Brain microvascular endothelial cell (primary cell): ENCODE results near the gene LHFPL6.

ENCODE experiments used
- DNase-seq: peaks from one replicate; pipeline ENCODE4 v3.0.0-alpha.2; 2020
- H3K27ac ChIP-seq: fragments of 250-450 bp; sonication (Bioruptor Pico); 2 replicates; pipeline ENCODE4 v1.5.1; 2020; ENCODE audit warnings: mild to moderate bottlenecking, moderate library complexity
- H3K27me3 ChIP-seq: fragments of 250-450 bp; sonication (Bioruptor Pico); replicated peaks from 2 replicates; pipeline ENCODE4 v1.5.1; 2020; ENCODE audit warnings: mild to moderate bottlenecking
- H3K36me3 ChIP-seq: fragments of 250-450 bp; sonication (Bioruptor Pico); replicated peaks from 2 replicates; pipeline ENCODE4 v1.5.1; 2020; ENCODE audit warnings: mild to moderate bottlenecking
- H3K4me3 ChIP-seq: 2 replicates; pipeline ENCODE4 v1.5.1; 2011; ENCODE audit warnings: low read depth, mild to moderate bottlenecking, control low read depth, low read length, moderate library complexity
- CTCF ChIP-seq: IDR thresholded peaks from 2 replicates; pipeline ENCODE4 v1.5.1; 2011; ENCODE audit warnings: low read depth, mild to moderate bottlenecking, moderate library complexity, low read length, control low read depth, inconsistent platforms; ENCODE audit errors: missing control alignments
- in situ Hi-C: cut with HindIII; loops from 2 replicates; pipeline ENCODE4 v1.10.0; 2017; ENCODE audit warnings: low sequenced_read_pairs, low pct_ligation_motif_present

LHFPL6 gene

GRCh38 chr13:39397226-39397895 lies 205.6 kb downstream of the LHFPL6 start:
- no peak for TF ChIP-seq CTCF
- no peak for DNase-seq
- in situ Hi-C loops = no loop called here

GRCh38 chr13:39394796-39395678 lies 208.0 kb downstream of the LHFPL6 start:
- no peak for TF ChIP-seq CTCF
- Histone ChIP-seq H3K27me3 (no peaks in the 10 kb centered on the region), H3K27ac (no peak overlapping the region), H3K36me3 (no peaks in the 10 kb centered on the region), H3K4me3 (no peak overlapping the region)
- no peak for DNase-seq
- in situ Hi-C loops = no loop called here

More at GRCh38 chr13:39397226-39397895, 205.6 kb downstream of the LHFPL6 start:
- Histone ChIP-seq H3K27ac (no peak overlapping the region), H3K27me3 (no peaks in the 10 kb centered on the region), H3K4me3 (no peak overlapping the region), H3K36me3 (no peaks in the 10 kb centered on the region)

GRCh38 chr13:39391761-39392160 lies 211.2 kb downstream of the LHFPL6 start:
- Histone ChIP-seq H3K36me3 (no peaks in the 10 kb centered on the region), H3K27me3 (no peaks in the 10 kb centered on the region), H3K27ac (no peak overlapping the region), H3K4me3 (no peak overlapping the region)
- DNase-seq = no peak
- in situ Hi-C loops = no loop called here
- TF ChIP-seq CTCF = no peak

GRCh38 chr13:39389013-39389412 lies 214.0 kb downstream of the LHFPL6 start:
- no peak for TF ChIP-seq CTCF
- in situ Hi-C loops = no loop called here
- DNase-seq = no peak
- Histone ChIP-seq H3K36me3 (no peaks in the 10 kb centered on the region), H3K27me3 (no peaks in the 10 kb centered on the region), H3K4me3 (no peak overlapping the region), H3K27ac (no peak overlapping the region)

GRCh38 chr13:39385621-39386231 lies 217.3 kb downstream of the LHFPL6 start:
- Histone ChIP-seq H3K27me3 (no peaks in the 10 kb centered on the region), H3K4me3 (no peak overlapping the region), H3K27ac (no peak overlapping the region), H3K36me3 (no peaks in the 10 kb centered on the region)
- TF ChIP-seq CTCF = no peak
- in situ Hi-C loops = no loop called here
- DNase-seq = peak; percentile 35
